ENCODE data around the gene TP53BP2. TPM values are rescaled to one million over a fixed set of nuclear protein-coding genes. Genes with fewer than 3 reads are reported as not detected.

Gene TP53BP2
- total RNA-seq, 1 donor from 2014 or later, result 52.9 TPM

GRCh38 chr1:223732993-223733798 lies 112.6 kb downstream of the TP53BP2 start:
- no peak for TF ChIP-seq CTCF (IDR thresholded peaks at IDR 0.05)
- no peaks in the 10 kb centered on the region for H3K27me3 Mint-ChIP-seq
- intact Hi-C loops (cut with micrococcal nuclease), result no loop called here
- ChIA-PET POLR2A (no interaction called here), CTCF (interaction anchor here (0.7 kb wide), 1 partner anchor 16 kb away, joined by 3 read pairs; no protein-coding TSS in a partner anchor)
- H3K4me3 Mint-ChIP-seq, result no peak overlapping the region
- peaks cover 26% of the 10 kb centered on the region for H3K36me3 Mint-ChIP-seq (ENCODE audit: low read depth)
- no peaks in the 10 kb centered on the region for H3K9me3 Mint-ChIP-seq
- no peak for ATAC-seq (ENCODE audit: low read depth)
- no peak for DNase-seq
- H3K4me1 Mint-ChIP-seq, result peaks cover 6% of the 10 kb centered on the region
- no peak overlapping the region for H3K27ac Mint-ChIP-seq

GRCh38 chr1:223731133-223731770 lies 114.5 kb downstream of the TP53BP2 start:
- DNase-seq (no peak), ATAC-seq (ENCODE audit: low read depth) (no peak)
- POLR2A ChIA-PET, result no interaction called here
- TF ChIP-seq CTCF (IDR thresholded peaks at IDR 0.05), result no peak
- H3K27ac Mint-ChIP-seq, result no peak overlapping the region
- H3K27me3 Mint-ChIP-seq, result no peaks in the 10 kb centered on the region
- no peaks in the 10 kb centered on the region for H3K9me3 Mint-ChIP-seq
- H3K4me1 Mint-ChIP-seq, result peaks cover 22% of the 10 kb centered on the region
- H3K4me3 Mint-ChIP-seq, result no peak overlapping the region
- H3K36me3 Mint-ChIP-seq (ENCODE audit: low read depth), result peaks cover 28% of the 10 kb centered on the region
- CTCF ChIA-PET, result interaction anchor here (0.6 to 2.3 kb wide), 4 partner anchors 18 to 35 kb away, joined by 3 to 10 read pairs (median 4); no protein-coding TSS in a partner anchor
- intact Hi-C loops (cut with micrococcal nuclease), result no loop called here

GRCh38 chr1:223730479-223731132 lies 115.1 kb downstream of the TP53BP2 start:
- Mint-ChIP-seq H3K4me1 (peaks cover 28% of the 10 kb centered on the region), H3K27me3 (no peaks in the 10 kb centered on the region), H3K9me3 (no peaks in the 10 kb centered on the region), H3K27ac (no peak overlapping the region), H3K4me3 (no peak overlapping the region), H3K36me3 (ENCODE audit: low read depth) (peaks cover 28% of the 10 kb centered on the region)
- ATAC-seq (ENCODE audit: low read depth), result no peak
- intact Hi-C loops (cut with micrococcal nuclease), result no loop called here
- no peak for TF ChIP-seq CTCF (IDR thresholded peaks at IDR 0.05)
- POLR2A ChIA-PET, result interaction anchor here (0.7 kb wide), 2 partner anchors 22 to 596 kb away, joined by 3 to 4 read pairs; no protein-coding TSS in a partner anchor
- no peak for DNase-seq
- CTCF ChIA-PET, result interaction anchor here (1.0 to 2.3 kb wide), 3 partner anchors 19 to 35 kb away, joined by 4 to 10 read pairs (median 5); no protein-coding TSS in a partner anchor

GRCh38 chr1:223729906-223730305 lies 115.8 kb downstream of the TP53BP2 start:
- ChIA-PET CTCF (interaction anchor here (1.2 to 2.3 kb wide), 2 partner anchors 19 to 32 kb away, joined by 5 to 10 read pairs; no protein-coding TSS in a partner anchor), POLR2A (interaction anchor here (0.7 kb wide), 2 partner anchors 21 to 596 kb away, joined by 3 to 4 read pairs; no protein-coding TSS in a partner anchor)
- Mint-ChIP-seq H3K4me3 (no peak overlapping the region), H3K27me3 (no peaks in the 10 kb centered on the region), H3K9me3 (no peaks in the 10 kb centered on the region), H3K36me3 (ENCODE audit: low read depth) (peaks cover 30% of the 10 kb centered on the region), H3K4me1 (peaks cover 35% of the 10 kb centered on the region), H3K27ac (no peak overlapping the region)
- ATAC-seq (ENCODE audit: low read depth) (no peak), DNase-seq (no peak)
- intact Hi-C loops (cut with micrococcal nuclease), result no loop called here
- TF ChIP-seq CTCF (IDR thresholded peaks at IDR 0.05), result no peak

Other genes with a start within 250 kb of the TP53BP2 start
- not detected in 2 replicates for gene CAPN8, start 180.2 kb downstream of the TP53BP2 start, total RNA-seq
- 50.7 and 62.6 TPM in 2 replicates for gene CAPN2, start 133.4 kb downstream of the TP53BP2 start, total RNA-seq